ENCODE data around the gene SPDYE18.
"Not testable (repeated sequence)": the region's sequence is repeated elsewhere in the genome, so short reads cannot be mapped to it uniquely, and the experiment has no call there.

- not testable (repeated sequence) for TF ChIP-seq POLR2A, CTCF (IDR thresholded peaks at IDR 0.05)
Observed at GRCh38 chr7:77092301-77092700, 29.9 kb upstream of the SPDYE18 start.

Measured in esophagus squamous epithelium (tissue), 4 donors.